Cardiac ventricle fibroblast (primary cell): Measurements from ENCODE around the gene CKAP5. TPM values are rescaled to one million over a fixed set of nuclear protein-coding genes. Genes with fewer than 3 reads are reported as not detected.

Experiments used
- total RNA-seq: library from RNA; depleted of rRNA; stranded (reverse); fragments of >200 nt; gene quantifications from 2 replicates; pipeline ENCODE4 v1.2.3, GENCODE V29; 2015

Gene CKAP5
- 32.2 and 40.5 TPM in 2 replicates for total RNA-seq

GRCh38 chr11:46845740-46846509, at the start of gene CKAP5:
Gene CKAP5 (minus strand): TSS chr11:46846280. CDS start chr11:46821231, 25,049 bp downstream.

GRCh38 chr11:46719048-46719542, 127.0 kb downstream of the CKAP5 start, which contains the start of gene F2:
Gene F2 (plus strand): TSS chr11:46719213. CDS start chr11:46719236, 23 bp downstream.

GRCh38 chr11:46700241-46701077, 145.6 kb downstream of the CKAP5 start, which contains the start of the genes ARHGAP1 and ZNF408:
Gene ARHGAP1 (minus strand): TSS chr11:46700619. CDS start chr11:46696107, 4,512 bp downstream.
Gene ZNF408 (plus strand): TSS chr11:46701031. CDS start chr11:46701048, 17 bp downstream.

Other genes with a start within 250 kb of the CKAP5 start
- gene HARBI1, start 229.1 kb downstream of the CKAP5 start, total RNA-seq: 2.4 and 3.3 TPM in 2 replicates
- gene ATG13, start 228.7 kb downstream of the CKAP5 start, total RNA-seq: 101 and 104 TPM in 2 replicates
- gene ARHGAP1, start 145.7 kb downstream of the CKAP5 start, total RNA-seq: 61.3 and 71.5 TPM in 2 replicates
- 8.8 and 9.6 TPM in 2 replicates for gene ZNF408, start 145.2 kb downstream of the CKAP5 start, total RNA-seq
- not detected in 2 replicates for gene F2, start 127.1 kb downstream of the CKAP5 start, total RNA-seq
- gene LRP4, start 72.3 kb upstream of the CKAP5 start, total RNA-seq: 5.1 and 5.5 TPM in 2 replicates
- 14.4 and 17.8 TPM in 2 replicates for gene CSTPP1, start 90.5 kb upstream of the CKAP5 start, total RNA-seq